COLO829 (cell line): ENCODE data around the gene EML4.
"Not testable (repeated sequence)": the region's sequence is repeated elsewhere in the genome, so short reads cannot be mapped to it uniquely, and the experiment has no call there.

Experiments
- DNase-seq: peaks from one replicate; pipeline ENCODE4 v3.0.0; 2012; ENCODE audit warnings: low spot score

The EML4 gene

DNA sequence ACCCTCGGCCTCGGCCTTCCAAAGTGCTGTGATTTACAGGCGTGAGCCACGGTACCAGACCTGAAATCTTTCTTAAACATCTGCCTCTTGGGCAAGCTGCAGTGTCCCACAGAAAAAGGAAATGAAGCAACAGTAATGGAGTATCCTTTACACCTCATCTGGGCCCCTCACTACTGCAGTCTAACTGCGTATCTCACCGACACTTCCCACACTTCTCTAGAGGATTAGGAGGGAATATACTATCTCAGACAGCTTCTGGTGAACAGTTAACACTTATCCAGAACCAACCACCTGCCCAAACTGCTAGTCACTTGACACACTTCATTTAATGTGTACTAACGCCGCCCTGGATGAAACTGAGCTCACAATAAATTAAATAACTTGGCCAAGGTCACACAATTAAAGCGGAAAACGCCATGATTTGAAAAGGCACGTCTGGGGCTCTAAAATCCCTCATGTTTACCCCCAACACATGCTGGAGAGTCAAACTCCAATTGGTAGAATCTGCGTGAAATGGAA is 190.9 kb downstream of the EML4 start:
- peak; percentile 30 for DNase-seq

DNA sequence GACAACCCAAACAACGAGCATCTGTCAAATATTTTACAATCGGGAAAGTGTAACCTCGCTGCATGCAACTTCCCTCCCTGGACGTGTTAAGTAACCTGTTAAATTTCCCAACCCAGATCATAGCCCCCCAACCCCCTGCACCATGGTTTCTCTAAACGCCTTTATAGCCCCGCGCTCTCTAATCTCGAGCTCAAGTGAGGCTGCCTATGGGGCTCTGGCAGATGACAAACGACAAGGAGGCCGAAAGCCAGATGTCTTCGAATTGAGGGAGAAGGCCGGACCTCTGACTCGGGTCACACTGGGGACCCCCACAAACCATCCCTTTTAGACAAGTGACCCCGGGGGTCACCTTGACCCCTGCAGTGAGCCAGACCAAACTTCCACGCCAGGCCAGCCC is 191.3 kb downstream of the EML4 start:
- DNase-seq, result no peak

DNA sequence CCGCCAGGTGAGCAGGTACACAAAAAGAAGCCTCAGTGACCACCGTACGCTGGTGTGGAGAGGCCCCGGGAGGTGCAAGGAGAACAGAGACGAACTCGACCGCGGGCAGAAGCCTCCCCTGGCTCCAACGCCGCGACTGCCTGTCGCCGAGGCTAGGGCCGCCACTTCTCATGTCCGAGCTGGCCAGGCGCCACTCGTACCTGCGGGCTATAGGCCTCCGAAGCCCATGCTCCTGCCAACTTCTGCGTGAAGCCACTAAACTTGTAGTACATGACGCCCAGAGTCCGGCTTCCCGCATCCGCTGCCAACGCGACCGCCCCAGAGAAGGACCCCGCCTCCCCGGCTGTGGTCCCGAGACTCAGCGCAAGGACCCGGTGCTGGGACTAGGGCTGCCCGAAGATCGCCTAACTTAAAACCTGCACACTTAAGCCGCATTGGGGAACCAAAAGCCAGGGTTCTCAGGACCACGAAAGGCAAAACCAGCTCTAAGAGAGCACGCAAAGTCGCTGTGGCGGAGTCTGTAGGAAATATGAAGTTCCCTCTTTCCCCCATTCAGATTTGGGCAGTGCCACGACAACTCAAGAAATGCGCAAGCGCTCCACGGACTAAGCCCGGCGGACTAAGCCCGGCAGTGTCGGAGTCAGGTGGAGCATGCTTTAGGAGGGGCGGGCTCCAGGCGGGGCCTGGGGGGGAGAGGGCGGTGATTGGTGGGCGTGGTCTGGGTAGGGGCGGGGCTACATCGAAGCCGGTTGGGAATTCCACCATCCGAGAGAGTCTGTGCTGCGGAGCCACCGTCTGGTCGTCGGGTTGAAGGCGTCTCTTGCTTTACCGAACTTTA is 192.0 kb downstream of the EML4 start, which contains the start of gene COX7A2L:
Gene COX7A2L (minus strand): TSS at position 328 of the 838 bp plus-strand sequence. CDS start 56 bp downstream, at position 272.
- DNase-seq, result peak; percentile 98

DNA sequence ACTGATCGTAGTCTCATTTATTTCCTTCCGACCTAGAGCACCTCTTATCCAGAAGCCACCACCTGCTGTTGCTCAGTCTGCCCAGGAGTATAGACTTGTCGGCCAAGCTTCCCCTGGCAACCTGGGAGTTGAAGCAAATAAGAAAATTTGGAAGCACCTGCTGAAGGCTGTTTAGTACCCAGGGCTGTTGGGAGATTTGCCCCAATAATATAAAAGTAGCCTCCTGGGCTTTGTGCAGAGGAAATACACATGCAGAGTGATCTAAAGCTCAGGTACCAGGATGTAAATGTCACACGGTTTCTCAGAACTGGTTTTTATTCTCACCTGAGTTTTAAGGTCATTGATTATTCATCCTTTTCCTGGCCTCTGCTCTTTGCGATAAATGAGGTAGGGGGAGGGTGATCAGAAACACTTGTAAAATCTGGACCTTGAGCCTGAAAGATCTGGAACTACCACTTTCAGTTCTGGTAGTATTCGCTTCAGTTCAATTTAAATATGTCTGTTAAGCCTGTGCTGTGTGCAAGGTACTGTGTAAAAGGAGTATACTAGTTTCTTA is 192.7 kb downstream of the EML4 start:
- no peak for DNase-seq

DNA sequence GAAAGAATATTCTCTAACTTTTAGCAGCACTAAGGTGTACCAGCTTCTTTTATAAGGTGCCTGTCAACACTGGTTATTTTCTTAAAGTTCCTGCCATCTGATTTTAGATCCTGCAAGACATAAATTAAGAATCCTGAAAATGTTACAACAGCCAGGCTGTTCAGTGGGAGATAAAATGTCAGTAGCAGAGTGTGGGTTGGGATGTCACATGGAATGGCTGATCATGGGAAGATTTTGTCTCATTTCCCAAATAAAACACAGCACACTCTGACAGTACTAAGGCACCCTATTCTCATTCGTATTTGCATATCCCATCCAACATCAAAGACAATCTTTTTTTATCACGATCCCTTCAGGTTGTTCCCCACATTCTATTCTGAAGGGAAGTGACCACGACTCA is 194.3 kb downstream of the EML4 start:
- no peak for DNase-seq

DNA sequence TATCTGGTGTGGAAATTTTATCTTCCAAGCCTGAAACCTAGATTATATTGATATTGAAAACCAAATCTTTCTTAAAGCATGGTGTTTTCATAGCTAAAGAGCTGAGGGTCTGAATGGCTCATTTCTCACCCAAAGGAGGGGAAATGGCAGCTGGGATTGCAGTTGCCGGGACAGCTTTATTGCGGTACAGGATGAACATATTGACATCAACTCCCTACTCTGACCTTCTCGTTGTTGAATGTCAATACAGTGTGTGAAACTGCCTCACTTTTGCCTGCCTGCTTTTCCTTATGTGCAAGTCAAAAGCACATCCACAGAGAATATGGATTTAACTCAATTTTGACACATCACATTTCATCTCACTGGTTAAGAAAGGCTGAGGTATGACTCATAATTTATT is 195.5 kb downstream of the EML4 start:
- DNase-seq, result no peak

DNA sequence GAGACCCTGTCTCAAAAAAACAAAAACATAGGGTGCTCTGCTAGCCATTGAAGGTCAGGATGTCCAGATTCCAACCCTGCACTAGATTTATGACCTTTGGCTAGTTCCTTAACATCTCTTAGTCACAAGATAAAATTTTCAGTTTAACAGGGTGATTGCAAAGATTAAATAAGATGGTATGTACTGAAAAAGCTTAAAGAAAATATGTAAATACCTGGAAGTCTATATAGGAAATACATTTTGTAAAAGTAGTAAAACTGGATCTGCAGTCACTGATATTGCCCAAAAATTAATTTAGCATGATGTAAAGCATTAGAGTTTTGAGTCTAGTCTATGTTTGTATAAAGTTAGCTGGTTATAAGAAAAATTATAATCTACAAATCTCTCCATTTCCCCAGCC is 197.3 kb downstream of the EML4 start:
- no peak for DNase-seq

DNA sequence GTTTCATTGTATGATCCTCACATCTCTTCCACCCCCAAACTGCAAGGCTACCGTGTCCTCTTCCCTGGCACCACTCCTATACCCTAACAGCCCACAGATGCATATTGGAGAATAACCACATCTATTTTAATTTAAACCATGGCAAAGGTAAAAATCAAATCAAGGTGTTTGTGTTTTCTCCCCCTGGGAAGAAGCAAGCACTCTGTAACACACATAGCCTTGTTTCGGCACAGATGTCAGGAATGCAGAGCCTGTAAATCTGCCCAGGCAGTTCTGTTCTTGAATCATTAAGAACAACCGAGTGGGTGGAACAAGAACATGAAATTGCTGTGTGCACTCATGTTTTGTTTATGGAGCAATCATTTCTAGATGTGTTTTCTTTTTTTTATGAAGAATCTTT is 198.7 kb downstream of the EML4 start:
- no peak for DNase-seq

DNA sequence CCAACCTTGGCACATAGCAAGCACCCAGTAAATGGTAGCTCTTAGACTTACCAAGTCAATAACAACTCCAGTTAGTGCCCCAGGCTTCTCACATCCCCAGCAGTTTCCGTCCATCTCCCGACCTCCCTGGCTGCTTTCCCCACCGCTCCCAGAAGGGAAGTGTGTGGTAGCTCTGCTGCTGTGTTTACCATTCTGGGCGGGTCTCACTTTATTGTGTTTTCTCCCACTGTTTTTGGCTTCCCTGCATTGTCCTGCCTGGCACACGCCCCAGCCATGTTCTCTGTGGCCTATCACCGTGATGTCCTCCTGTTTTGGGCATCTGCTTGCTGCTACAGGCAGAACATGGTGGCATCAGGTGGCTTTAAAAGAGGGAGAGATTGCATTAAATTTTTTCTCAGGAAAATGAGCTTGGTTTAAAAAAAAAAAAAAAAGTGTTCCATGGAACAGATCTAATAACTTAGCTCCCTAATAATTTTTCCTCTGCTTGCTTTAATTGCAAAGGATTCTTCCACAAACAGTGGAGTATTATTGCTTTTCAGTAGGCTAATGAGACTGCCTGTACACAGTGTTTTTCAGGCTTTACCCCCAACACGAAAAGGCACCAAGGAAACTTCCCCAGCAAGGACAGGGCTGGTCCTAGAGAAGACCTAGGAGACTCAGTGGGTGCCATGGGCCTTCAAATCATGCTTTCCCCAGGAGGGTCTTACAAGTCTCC is 199.8 kb downstream of the EML4 start:
- DNase-seq, result no peak

DNA sequence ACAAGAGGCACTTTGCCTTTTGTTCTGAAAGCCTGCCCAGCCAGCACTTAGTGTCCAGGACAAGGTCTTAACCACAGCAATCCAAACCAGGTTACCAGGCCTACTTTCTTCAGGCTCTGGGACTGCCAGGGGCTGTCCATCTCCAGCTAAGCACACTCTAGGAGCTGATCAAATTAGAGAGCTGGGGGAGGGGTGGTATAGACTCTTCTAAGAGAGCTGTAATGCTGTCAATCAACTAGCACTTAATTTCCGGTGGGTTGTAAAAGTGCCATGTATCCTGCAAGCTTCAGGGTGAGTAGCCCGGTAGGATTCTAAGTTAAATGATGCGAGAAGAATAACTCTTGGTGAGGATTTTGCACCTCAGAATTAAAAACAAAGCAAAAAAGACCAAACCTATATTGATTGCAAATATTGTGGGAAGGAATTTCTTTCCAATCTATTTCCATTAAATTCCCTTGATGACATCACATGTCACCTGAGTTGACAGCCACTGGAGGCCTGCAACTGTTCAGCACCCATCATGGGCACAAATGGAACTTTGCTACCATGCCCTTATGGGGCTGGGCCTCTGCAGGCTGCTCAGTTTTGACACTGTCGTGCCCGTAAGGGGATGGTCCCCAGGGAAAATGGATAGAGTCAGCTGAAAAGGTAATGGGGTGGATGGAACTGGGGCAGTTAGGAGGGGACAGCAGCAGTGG is 200.5 kb downstream of the EML4 start:
- DNase-seq, result no peak

DNA sequence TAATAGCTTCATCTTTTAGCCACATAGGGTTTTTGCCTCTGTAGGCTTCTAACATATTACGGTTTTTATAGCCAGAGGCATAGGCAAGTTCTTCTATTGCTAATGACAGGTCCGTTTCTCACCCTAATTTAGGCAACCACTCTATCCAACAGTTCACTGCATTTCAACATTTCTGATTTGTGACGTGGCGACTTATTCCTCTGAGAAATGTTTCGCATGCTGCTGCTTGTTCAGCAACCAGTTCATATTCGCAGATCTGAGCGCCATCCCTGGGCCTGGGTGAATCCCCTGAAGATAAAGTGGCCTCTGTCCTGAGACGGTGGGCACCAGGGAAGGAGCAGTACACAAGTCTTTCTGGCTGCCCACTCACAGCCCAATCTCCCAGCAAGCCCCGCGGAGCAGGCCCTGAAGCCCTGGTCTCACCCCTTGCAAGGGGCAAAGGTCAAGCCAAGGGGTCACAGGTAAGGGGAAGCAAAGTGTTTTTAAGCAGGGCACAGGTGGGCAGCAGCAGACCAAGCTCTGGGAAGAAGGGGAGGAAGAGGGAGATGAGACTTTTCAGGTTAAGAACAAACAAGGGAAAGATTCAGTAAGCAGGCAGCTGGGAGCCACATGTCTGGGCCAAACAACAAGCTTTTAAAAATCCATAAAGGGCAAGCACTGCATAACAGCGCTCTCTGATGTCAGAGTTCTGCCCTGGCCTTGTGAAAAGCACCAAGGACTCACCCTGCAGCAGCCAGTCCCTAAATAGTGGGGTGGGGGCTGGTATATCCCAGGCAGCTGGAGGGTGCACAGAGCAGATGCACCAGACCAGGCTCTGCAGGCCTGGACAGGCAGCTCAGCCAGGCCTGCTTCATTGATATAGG is 202.7 kb downstream of the EML4 start:
- DNase-seq, result no peak

DNA sequence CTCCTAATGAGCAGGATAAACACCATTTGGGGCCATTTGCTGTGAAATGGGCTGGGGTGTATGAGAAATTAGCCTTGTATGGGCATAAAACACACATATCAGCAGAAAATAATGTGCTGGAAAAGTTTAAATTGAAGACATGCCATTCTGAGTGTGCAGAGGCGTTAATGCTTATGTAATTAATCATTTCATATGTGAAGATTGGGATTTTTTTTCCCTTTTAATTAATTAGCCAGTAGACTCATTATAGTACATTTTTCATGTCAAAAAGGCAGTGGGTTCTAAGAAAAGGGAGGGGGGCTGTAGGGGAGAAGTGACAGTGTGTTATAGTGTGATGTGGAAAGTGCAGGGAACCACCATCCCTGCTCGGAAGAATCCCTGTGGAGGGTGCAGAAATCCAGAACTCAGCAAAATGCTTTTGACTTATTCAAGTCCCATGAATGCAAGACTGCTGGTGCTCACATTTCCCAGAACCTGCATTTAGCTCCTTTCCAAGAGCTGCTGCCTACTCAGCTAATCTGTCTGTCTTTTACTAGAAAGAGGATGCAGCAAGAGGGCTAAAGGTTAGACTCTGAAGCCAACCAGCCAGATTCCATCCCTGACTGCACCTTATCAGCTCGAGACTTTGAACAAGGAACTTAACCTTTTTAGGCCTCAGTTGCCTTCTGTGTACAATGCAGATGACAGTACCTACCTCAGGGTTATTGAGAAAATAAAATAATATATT is 203.5 kb downstream of the EML4 start:
- no peak for DNase-seq

DNA sequence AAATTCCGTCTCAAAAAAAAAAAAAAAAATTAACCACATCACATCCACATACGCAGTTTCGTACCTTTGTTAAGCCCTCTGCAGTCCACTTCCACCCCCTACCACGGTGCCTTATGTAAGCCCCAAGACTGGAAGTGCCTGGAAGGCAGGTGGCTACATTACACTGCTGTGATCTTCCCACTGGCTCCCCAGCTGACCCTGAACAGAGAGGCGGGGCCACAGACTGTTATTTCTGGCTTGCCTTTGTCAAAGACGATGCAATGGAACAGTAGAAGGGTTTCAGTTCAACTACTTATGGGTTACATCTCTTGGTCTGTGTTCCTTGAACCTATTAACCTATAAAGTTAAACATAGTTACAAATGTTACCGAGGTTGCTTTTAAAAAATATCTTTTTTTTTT is 207.6 kb downstream of the EML4 start:
- no peak for DNase-seq

DNA sequence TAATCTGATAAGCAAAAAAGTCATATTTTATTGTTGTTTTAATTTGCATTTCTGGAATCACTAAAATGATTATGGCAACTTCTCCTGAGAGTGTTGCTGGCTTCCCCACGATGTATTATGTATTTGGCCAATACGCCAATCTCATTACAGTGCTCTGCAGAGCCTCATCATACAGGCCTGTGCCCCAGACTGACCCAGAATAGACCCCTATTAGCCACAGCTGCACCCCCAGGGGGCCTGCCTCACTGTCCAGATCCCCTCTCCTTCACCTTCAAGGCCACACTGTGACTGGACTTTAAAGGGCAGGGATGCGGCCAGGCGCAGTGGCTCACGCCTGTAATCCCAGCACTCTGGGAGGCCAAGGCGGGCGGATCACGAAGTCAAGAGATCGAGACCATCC is 209.3 kb downstream of the EML4 start:
- no peak for DNase-seq

DNA sequence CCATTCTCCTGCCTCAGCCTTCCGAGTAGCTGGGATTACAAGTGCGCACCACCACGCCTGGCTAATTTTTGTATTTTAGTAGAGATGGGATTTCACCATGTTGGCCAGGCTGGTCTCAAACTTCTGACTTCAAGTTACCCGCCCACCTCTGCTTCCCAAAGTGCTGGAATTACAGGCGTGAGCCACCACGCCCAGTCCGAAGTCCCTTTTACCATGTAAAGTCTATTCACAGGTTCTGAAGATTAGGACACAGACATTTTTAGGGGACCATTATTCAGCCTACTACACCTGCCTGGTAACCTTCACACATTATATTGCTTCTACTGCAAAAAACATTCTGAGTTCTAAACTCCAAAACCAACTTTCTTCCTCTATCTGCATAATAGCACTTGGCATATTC is 210.9 kb downstream of the EML4 start:
- DNase-seq, result not testable (repeated sequence)

DNA sequence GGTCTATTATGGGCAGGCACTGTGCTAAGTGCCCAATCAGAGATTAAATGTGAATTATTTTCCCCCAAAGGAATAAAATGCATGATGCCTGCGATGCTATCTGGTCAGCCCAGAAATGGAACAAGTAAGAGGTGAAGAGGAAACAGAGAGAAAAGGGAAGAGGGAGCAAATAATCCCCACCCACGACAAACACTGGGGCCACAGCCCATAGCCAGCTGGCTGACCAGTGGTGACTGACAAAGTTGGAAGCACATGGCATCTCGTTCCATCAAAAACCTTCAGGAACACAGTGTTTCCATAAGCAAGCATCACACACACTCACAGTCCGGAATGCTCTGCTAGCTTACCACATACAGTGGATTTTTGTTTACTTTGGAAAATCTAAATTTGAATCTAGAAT is 213.0 kb downstream of the EML4 start:
- DNase-seq, result no peak
